ENCODE results near the gene NNT. TPM values are rescaled to one million over a fixed set of nuclear protein-coding genes. Genes with fewer than 3 reads are reported as not detected.

The NNT gene
- total RNA-seq, 1 donor, result 94.8 TPM

GRCh38 chr5:43616535-43616934, 13.6 kb downstream of the NNT start:
- H3K9me3 ChIP-seq (ENCODE audit: low read depth, low read length), result no peaks in the 10 kb centered on the region
- H3K4me1 ChIP-seq (ENCODE audit: insufficient read depth, low read length), result no peaks in the 10 kb centered on the region
- TF ChIP-seq CTCF (IDR thresholded peaks at IDR 0.05; ENCODE audit: extremely low read depth, low read depth, low read length), result no peak
- H3K4me2 ChIP-seq (ENCODE audit: insufficient read depth, low read length), result no peak overlapping the region
- H4K20me1 ChIP-seq (ENCODE audit: insufficient read depth, low read length), result peaks cover 2% of the 10 kb centered on the region
- H3K27ac ChIP-seq (ENCODE audit: low read depth, low read length), result no peak overlapping the region
- no peak overlapping the region for H2AFZ ChIP-seq (ENCODE audit: low read length)
- no peak for DNase-seq (ENCODE audit: insufficient read length, low spot score, missing footprints)
- no peaks in the 10 kb centered on the region for H3K27me3 ChIP-seq (ENCODE audit: insufficient read depth, low read length)
- H3K36me3 ChIP-seq (ENCODE audit: insufficient read depth, low read length), result peaks cover 45% of the 10 kb centered on the region
- H3K4me3 ChIP-seq (ENCODE audit: insufficient read depth, low read length), result no peak overlapping the region
- H3K79me2 ChIP-seq (ENCODE audit: insufficient read depth, low read length), result peaks cover 9% of the 10 kb centered on the region

GRCh38 chr5:43619380-43619779, 16.4 kb downstream of the NNT start:
- H4K20me1 ChIP-seq (ENCODE audit: insufficient read depth, low read length), result no peaks in the 10 kb centered on the region
- no peak overlapping the region for H3K4me3 ChIP-seq (ENCODE audit: insufficient read depth, low read length)
- TF ChIP-seq CTCF (IDR thresholded peaks at IDR 0.05; ENCODE audit: extremely low read depth, low read depth, low read length), result no peak
- H2AFZ ChIP-seq (ENCODE audit: low read length), result no peak overlapping the region
- no peak overlapping the region for H3K4me2 ChIP-seq (ENCODE audit: insufficient read depth, low read length)
- DNase-seq (ENCODE audit: insufficient read length, low spot score, missing footprints), result no peak
- H3K79me2 ChIP-seq (ENCODE audit: insufficient read depth, low read length), result peaks cover 5% of the 10 kb centered on the region
- no peaks in the 10 kb centered on the region for H3K9me3 ChIP-seq (ENCODE audit: low read depth, low read length)
- H3K27ac ChIP-seq (ENCODE audit: low read depth, low read length), result no peak overlapping the region
- H3K27me3 ChIP-seq (ENCODE audit: insufficient read depth, low read length), result no peaks in the 10 kb centered on the region
- no peaks in the 10 kb centered on the region for H3K4me1 ChIP-seq (ENCODE audit: insufficient read depth, low read length)
- H3K36me3 ChIP-seq (ENCODE audit: insufficient read depth, low read length), result peaks cover 22% of the 10 kb centered on the region

GRCh38 chr5:43619911-43620310, 16.9 kb downstream of the NNT start:
- no peak overlapping the region for H2AFZ ChIP-seq (ENCODE audit: low read length)
- peaks cover 22% of the 10 kb centered on the region for H3K36me3 ChIP-seq (ENCODE audit: insufficient read depth, low read length)
- no peaks in the 10 kb centered on the region for H3K27me3 ChIP-seq (ENCODE audit: insufficient read depth, low read length)

GRCh38 chr5:43620944-43621505, 18.0 kb downstream of the NNT start:
- Histone ChIP-seq H4K20me1 (ENCODE audit: insufficient read depth, low read length) (no peaks in the 10 kb centered on the region), H3K27ac (ENCODE audit: low read depth, low read length) (no peak overlapping the region), H2AFZ (ENCODE audit: low read length) (no peak overlapping the region), H3K4me1 (ENCODE audit: insufficient read depth, low read length) (no peaks in the 10 kb centered on the region), H3K9me3 (ENCODE audit: low read depth, low read length) (no peaks in the 10 kb centered on the region), H3K36me3 (ENCODE audit: insufficient read depth, low read length) (peaks cover 14% of the 10 kb centered on the region), H3K4me2 (ENCODE audit: insufficient read depth, low read length) (no peak overlapping the region), H3K4me3 (ENCODE audit: insufficient read depth, low read length) (no peak overlapping the region), H3K27me3 (ENCODE audit: insufficient read depth, low read length) (no peaks in the 10 kb centered on the region), H3K79me2 (ENCODE audit: insufficient read depth, low read length) (peaks cover 5% of the 10 kb centered on the region)
- TF ChIP-seq CTCF (IDR thresholded peaks at IDR 0.05; ENCODE audit: extremely low read depth, low read depth, low read length), result no peak
- DNase-seq (ENCODE audit: insufficient read length, low spot score, missing footprints), result no peak

More at GRCh38 chr5:43619911-43620310, 16.9 kb downstream of the NNT start:
- H3K4me2 ChIP-seq (ENCODE audit: insufficient read depth, low read length), result no peak overlapping the region
- no peaks in the 10 kb centered on the region for H3K9me3 ChIP-seq (ENCODE audit: low read depth, low read length)
- DNase-seq (ENCODE audit: insufficient read length, low spot score, missing footprints), result no peak
- no peak for TF ChIP-seq CTCF (IDR thresholded peaks at IDR 0.05; ENCODE audit: extremely low read depth, low read depth, low read length)
- H3K27ac ChIP-seq (ENCODE audit: low read depth, low read length), result no peak overlapping the region
- H3K4me1 ChIP-seq (ENCODE audit: insufficient read depth, low read length), result no peaks in the 10 kb centered on the region
- peaks cover 5% of the 10 kb centered on the region for H3K79me2 ChIP-seq (ENCODE audit: insufficient read depth, low read length)
- no peak overlapping the region for H3K4me3 ChIP-seq (ENCODE audit: insufficient read depth, low read length)
- H4K20me1 ChIP-seq (ENCODE audit: insufficient read depth, low read length), result no peaks in the 10 kb centered on the region
